ENCODE results near the gene RHOT1. TPM values are rescaled to one million over a fixed set of nuclear protein-coding genes. Genes with fewer than 3 reads are reported as not detected.
"Not testable (repeated sequence)": the region's sequence is repeated elsewhere in the genome, so short reads cannot be mapped to it uniquely, and the experiment has no call there.

Gene RHOT1
- total and polyA plus RNA-seq, 12 donors: 32.5 to 76.6 (median 48.5) TPM

DNA sequence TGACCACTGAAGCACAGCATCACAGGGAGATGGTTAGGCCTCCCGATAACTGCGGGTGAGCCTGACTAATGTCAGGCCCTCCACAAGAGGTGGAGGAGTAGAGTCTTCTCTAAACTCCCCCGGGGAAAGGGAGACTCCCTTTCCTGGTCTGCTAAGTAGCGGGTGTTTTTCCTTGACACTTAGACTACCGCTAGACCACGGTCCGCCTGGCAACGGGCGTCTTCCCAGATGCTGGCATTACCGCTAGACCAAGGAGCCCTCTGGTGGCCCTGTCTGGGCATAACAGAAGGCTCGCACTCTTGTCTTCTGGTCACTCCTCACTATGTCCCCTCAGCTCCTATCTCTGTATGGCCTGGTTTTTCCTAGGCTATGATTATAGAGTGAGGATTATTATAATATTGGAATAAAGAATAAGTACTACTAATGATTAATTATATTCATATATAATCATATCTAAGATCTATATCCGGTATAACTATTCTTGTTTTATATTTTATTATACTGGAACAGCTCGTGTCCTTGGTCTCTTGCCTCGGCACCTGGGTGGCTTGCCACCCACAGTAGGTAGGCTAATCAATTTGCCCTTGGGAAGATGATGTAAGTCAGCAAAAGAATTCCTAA is 6.7 kb upstream of the RHOT1 start:
- WGBS, 2 donors: 47 to 48% methylated on average over 13 of the region's 14 CpGs
- H3K36me3 ChIP-seq, ATAC-seq, H3K27ac ChIP-seq, H3K27me3 ChIP-seq, H3K4me3 ChIP-seq: not testable (repeated sequence)
- intact Hi-C loops (cut with DNase I): loop anchor here in 6 of 10 donors (5.0 kb wide), 2 partner anchors 68 to 128 kb away; partner anchors contain the start of gene LRRC37B (in 6 of the 6)
- TF ChIP-seq, protein P1, sequence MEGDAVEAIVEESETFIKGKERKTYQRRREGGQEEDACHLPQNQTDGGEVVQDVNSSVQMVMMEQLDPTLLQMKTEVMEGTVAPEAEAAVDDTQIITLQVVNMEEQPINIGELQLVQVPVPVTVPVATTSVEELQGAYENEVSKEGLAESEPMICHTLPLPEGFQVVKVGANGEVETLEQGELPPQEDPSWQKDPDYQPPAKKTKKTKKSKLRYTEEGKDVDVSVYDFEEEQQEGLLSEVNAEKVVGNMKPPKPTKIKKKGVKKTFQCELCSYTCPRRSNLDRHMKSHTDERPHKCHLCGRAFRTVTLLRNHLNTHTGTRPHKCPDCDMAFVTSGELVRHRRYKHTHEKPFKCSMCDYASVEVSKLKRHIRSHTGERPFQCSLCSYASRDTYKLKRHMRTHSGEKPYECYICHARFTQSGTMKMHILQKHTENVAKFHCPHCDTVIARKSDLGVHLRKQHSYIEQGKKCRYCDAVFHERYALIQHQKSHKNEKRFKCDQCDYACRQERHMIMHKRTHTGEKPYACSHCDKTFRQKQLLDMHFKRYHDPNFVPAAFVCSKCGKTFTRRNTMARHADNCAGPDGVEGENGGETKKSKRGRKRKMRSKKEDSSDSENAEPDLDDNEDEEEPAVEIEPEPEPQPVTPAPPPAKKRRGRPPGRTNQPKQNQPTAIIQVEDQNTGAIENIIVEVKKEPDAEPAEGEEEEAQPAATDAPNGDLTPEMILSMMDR (IDR thresholded peaks at IDR 0.05): peak in 7 of 9 donors; percentile 28 to 52 (median 39)
- Histone ChIP-seq H3K4me1 (peaks cover 0 to 12% (median 4%) of the 10 kb centered on the region in 9 donors), H3K9me3 (peaks cover 0 to 19% (median 0%) of the 10 kb centered on the region in 11 donors)
- peak in 1 of 2 donors; percentile 51 for DNase-seq

GRCh38 chr17:32136856-32137255 is 5.4 kb upstream of the RHOT1 start:
- H3K4me3 ChIP-seq: no peak overlapping the region
- 61 to 68% methylated on average over 1 of the region's 1 CpG for WGBS, 2 donors
- H3K4me1 ChIP-seq: peaks cover 0 to 24% (median 15%) of the 10 kb centered on the region in 9 donors
- H3K36me3 ChIP-seq: no peaks in the 10 kb centered on the region
- DNase-seq (no peak), ATAC-seq (no peak)
- peaks cover 0 to 19% (median 0%) of the 10 kb centered on the region in 11 donors for H3K9me3 ChIP-seq
- TF ChIP-seq, protein P1 (IDR thresholded peaks at IDR 0.05): no peak
- H3K27me3 ChIP-seq: no peaks in the 10 kb centered on the region
- intact Hi-C loops (cut with DNase I): loop anchor here in 6 of 10 donors (5.0 kb wide), 2 partner anchors 70 to 130 kb away; partner anchors contain the start of gene LRRC37B (in 6 of the 6)
- no peak overlapping the region for H3K27ac ChIP-seq

DNA sequence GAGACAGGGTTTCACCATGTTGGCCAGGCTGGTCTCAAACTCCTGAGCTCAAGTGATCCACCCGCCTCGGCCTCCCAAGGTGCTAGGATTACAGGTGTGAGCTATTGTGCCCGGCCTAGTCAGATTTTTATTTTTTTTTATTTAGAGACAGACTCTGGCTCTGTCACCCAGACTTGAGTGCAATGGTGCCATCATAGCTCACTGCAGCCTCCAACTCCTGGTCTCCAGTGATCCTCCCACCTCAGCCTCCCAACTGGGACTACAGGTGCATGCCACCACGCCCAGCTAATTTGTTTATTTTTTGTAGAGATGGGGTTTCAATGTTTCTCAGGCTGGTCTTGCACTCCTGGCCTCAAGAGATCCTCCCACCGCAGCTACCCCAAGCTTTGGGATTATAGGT is 2.8 kb upstream of the RHOT1 start:
- not testable (repeated sequence) for H3K27me3 ChIP-seq, H3K4me3 ChIP-seq, H3K36me3 ChIP-seq, H3K27ac ChIP-seq, ATAC-seq, DNase-seq
- intact Hi-C loops (cut with DNase I): loop anchor here in 6 of 10 donors (5.0 kb wide), 2 partner anchors 72 to 132 kb away; partner anchors contain the start of gene LRRC37B (in 6 of the 6)
- peaks cover 0 to 12% (median 0%) of the 10 kb centered on the region in 11 donors for H3K9me3 ChIP-seq
- 95 to 98% methylated on average over 5 of the region's 5 CpGs for WGBS, 2 donors
- peaks cover 5 to 40% (median 27%) of the 10 kb centered on the region in 9 donors for H3K4me1 ChIP-seq

- Histone ChIP-seq H3K27ac (peak overlapping the region; percentile 86 to 98 (median 96)), H3K36me3 (peaks cover 0 to 7% (median 0%) of the 10 kb centered on the region in 9 donors), H3K4me3 (peak overlapping the region in 9 of 10 donors; percentile 80 to 97 (median 91)), H3K4me1 (peaks cover 5 to 56% (median 38%) of the 10 kb centered on the region in 9 donors), H3K27me3 (no peaks in the 10 kb centered on the region), H3K9me3 (no peaks in the 10 kb centered on the region)
- TF ChIP-seq, protein P1 (IDR thresholded peaks at IDR 0.05): no peak
- 12 to 17% methylated on average over 3 of the region's 3 CpGs for WGBS, 2 donors
- DNase-seq: peak in 1 of 2 donors; percentile 78
- intact Hi-C loops (cut with DNase I): loop anchor here in 2 of 10 donors (5.0 kb wide), 1 partner anchor 134 kb away; the partner anchor contains the start of gene LRRC37B (in 2 of the 2)
- peak; percentile 63 to 84 (median 78) for ATAC-seq
Observed at GRCh38 chr17:32141258-32141657, 1.0 kb upstream of the RHOT1 start.
